A673 (cell line): ENCODE data around the gene NUP93.

Source experiments
- CTCF ChIP-seq: fragments of 300-800, 200-600 bp; sonication (generic); conservative IDR thresholded peaks from 2 replicates; pipeline ENCODE4 v1.5.1; 2017; ENCODE audit warnings: low read depth, mild to moderate bottlenecking, antibody characterized with exemption, low read length, moderate library complexity, mixed read lengths
- EZH2 ChIP-seq: fragments of 200-600 bp; sonication (generic); IDR thresholded peaks from 2 replicates; pipeline ENCODE4 v1.6.1; 2017; ENCODE audit warnings: borderline replicate concordance, low read depth, mild to moderate bottlenecking, mixed read lengths, antibody characterized with exemption, low read length; ENCODE audit not compliant: poor library complexity, severe bottlenecking

GRCh38 chr16:56842133-56842532 lies 112.2 kb downstream of the NUP93 start:
- no peak for TF ChIP-seq CTCF
- TF ChIP-seq EZH2 = no peak
